ENCODE results near the gene PAK3.

PAK3 gene

GRCh38 chrX:111102636-111103035 is 6.6 kb downstream of the PAK3 start:
- Histone ChIP-seq H3K27ac (ENCODE audit: low read length) (no peak overlapping the region), H3K9ac (ENCODE audit: low read depth, low read length) (no peak overlapping the region), H3K36me3 (ENCODE audit: insufficient read depth, low read depth, low read length) (peaks cover 28% of the 10 kb centered on the region), H3K27me3 (ENCODE audit: insufficient read depth, low read length) (no peaks in the 10 kb centered on the region), H3K4me3 (ENCODE audit: low read length) (no peak overlapping the region), H3K4me1 (ENCODE audit: insufficient read depth, low read length) (peaks cover 4% of the 10 kb centered on the region; the same call in 1 of the 2 replicates), H3K9me3 (ENCODE audit: insufficient read depth, low read depth, low read length) (no peaks in the 10 kb centered on the region)

DNA sequence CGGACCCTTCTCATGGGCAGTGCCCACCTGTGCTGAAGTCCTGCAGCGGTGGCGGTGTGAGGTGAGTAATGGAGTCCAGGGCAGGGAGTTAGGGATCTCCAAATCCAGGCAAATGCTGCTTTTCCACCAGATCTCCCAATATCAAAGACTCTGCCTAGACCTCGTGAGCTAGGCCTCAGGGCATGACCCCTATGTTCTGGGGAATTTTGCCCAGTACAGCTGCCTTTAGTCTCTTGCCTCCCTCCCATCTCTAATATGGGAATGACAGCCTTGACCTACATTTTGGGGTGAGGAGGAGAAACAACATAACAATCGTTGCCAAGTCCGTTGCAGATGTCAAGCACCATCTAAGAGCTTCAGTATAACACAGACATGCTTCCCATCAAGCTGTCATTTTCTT is 7.3 kb downstream of the PAK3 start:
- Histone ChIP-seq H3K36me3 (ENCODE audit: insufficient read depth, low read depth, low read length) (peaks cover 28% of the 10 kb centered on the region), H3K9ac (ENCODE audit: low read depth, low read length) (no peak overlapping the region), H3K27ac (ENCODE audit: low read length) (no peak overlapping the region), H3K4me3 (ENCODE audit: low read length) (no peak overlapping the region), H3K4me1 (ENCODE audit: insufficient read depth, low read length) (no peaks in the 10 kb centered on the region; the same call in 1 of the 2 replicates), H3K27me3 (ENCODE audit: insufficient read depth, low read length) (no peaks in the 10 kb centered on the region), H3K9me3 (ENCODE audit: insufficient read depth, low read depth, low read length) (no peaks in the 10 kb centered on the region)

- H3K27me3 ChIP-seq (ENCODE audit: insufficient read depth, low read length), result no peaks in the 10 kb centered on the region
- H3K9ac ChIP-seq (ENCODE audit: low read depth, low read length), result no peak overlapping the region
- H3K4me1 ChIP-seq (ENCODE audit: insufficient read depth, low read length), result no peaks in the 10 kb centered on the region
- H3K27ac ChIP-seq (ENCODE audit: low read length), result no peak overlapping the region
- H3K36me3 ChIP-seq (ENCODE audit: insufficient read depth, low read depth, low read length), result peaks cover 12% of the 10 kb centered on the region; the same call in 1 of the 2 replicates
- no peaks in the 10 kb centered on the region for H3K9me3 ChIP-seq (ENCODE audit: insufficient read depth, low read depth, low read length)
- H3K4me3 ChIP-seq (ENCODE audit: low read length), result no peak overlapping the region
Observed at GRCh38 chrX:111110098-111110775, 14.2 kb downstream of the PAK3 start.

- H3K9me3 ChIP-seq (ENCODE audit: insufficient read depth, low read depth, low read length), result no peaks in the 10 kb centered on the region
- H3K36me3 ChIP-seq (ENCODE audit: insufficient read depth, low read depth, low read length), result no peaks in the 10 kb centered on the region
- H3K9ac ChIP-seq (ENCODE audit: low read depth, low read length), result no peak overlapping the region
- H3K27me3 ChIP-seq (ENCODE audit: insufficient read depth, low read length), result no peaks in the 10 kb centered on the region
- no peak overlapping the region for H3K27ac ChIP-seq (ENCODE audit: low read length)
- no peaks in the 10 kb centered on the region for H3K4me1 ChIP-seq (ENCODE audit: insufficient read depth, low read length)
- H3K4me3 ChIP-seq (ENCODE audit: low read length), result no peak overlapping the region
Observed at GRCh38 chrX:111114806-111115205, 18.8 kb downstream of the PAK3 start.

DNA sequence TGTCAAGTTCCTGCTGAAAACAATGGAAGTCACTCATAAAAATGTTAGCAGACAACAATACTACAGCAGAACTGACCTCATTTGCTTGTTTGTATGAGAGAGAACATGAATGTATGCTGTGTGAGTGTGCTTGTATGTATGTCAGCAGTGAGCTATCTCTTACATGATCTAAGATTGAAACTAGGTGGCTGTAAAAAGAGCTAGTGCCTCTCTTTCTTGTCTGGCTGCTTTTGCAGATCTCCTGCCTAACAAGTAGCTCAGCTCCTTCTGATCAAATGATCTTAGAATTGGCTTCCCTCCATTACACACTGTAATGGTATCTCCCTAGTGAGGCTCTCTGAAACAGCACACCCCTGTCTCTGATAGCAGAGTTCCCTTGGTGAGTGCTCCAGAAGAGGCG is 20.7 kb downstream of the PAK3 start:
- Histone ChIP-seq H3K4me1 (ENCODE audit: insufficient read depth, low read length) (no peaks in the 10 kb centered on the region), H3K27me3 (ENCODE audit: insufficient read depth, low read length) (no peaks in the 10 kb centered on the region), H3K9me3 (ENCODE audit: insufficient read depth, low read depth, low read length) (no peaks in the 10 kb centered on the region), H3K36me3 (ENCODE audit: insufficient read depth, low read depth, low read length) (no peaks in the 10 kb centered on the region), H3K4me3 (ENCODE audit: low read length) (no peak overlapping the region), H3K27ac (ENCODE audit: low read length) (no peak overlapping the region), H3K9ac (ENCODE audit: low read depth, low read length) (no peak overlapping the region)

DNA sequence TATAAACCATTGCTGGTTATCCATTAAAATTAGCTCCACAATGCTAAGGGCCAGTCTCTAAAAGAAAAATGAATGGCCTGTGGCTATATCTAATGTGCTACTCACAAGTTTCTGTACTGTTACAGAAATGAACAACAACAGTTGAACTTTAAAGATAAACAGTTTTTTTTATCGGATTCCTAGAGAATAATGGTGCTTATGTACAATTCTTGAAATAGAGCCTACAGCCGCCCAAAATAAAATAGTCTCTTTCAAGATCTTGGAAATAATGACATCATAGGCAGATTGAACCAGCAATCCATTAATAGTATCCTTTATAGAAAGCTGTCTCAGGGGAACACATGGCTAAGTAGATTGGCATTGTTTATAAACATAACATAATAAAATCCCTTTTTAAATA is 23.4 kb downstream of the PAK3 start:
- no peaks in the 10 kb centered on the region for H3K9me3 ChIP-seq (ENCODE audit: insufficient read depth, low read depth, low read length)
- H3K36me3 ChIP-seq (ENCODE audit: insufficient read depth, low read depth, low read length), result peaks cover 5% of the 10 kb centered on the region; the same call in 1 of the 2 replicates
- H3K9ac ChIP-seq (ENCODE audit: low read depth, low read length), result no peak overlapping the region
- H3K4me1 ChIP-seq (ENCODE audit: insufficient read depth, low read length), result no peaks in the 10 kb centered on the region
- H3K4me3 ChIP-seq (ENCODE audit: low read length), result no peak overlapping the region
- no peaks in the 10 kb centered on the region for H3K27me3 ChIP-seq (ENCODE audit: insufficient read depth, low read length)
- no peak overlapping the region for H3K27ac ChIP-seq (ENCODE audit: low read length)

GRCh38 chrX:111123125-111123524 is 27.1 kb downstream of the PAK3 start:
- Histone ChIP-seq H3K9me3 (ENCODE audit: insufficient read depth, low read depth, low read length) (no peaks in the 10 kb centered on the region), H3K4me1 (ENCODE audit: insufficient read depth, low read length) (no peaks in the 10 kb centered on the region), H3K27ac (ENCODE audit: low read length) (no peak overlapping the region), H3K4me3 (ENCODE audit: low read length) (no peak overlapping the region), H3K36me3 (ENCODE audit: insufficient read depth, low read depth, low read length) (peaks cover 13% of the 10 kb centered on the region; the same call in 1 of the 2 replicates), H3K27me3 (ENCODE audit: insufficient read depth, low read length) (no peaks in the 10 kb centered on the region), H3K9ac (ENCODE audit: low read depth, low read length) (no peak overlapping the region)

GRCh38 chrX:111123606-111124179 is 27.7 kb downstream of the PAK3 start:
- Histone ChIP-seq H3K9ac (ENCODE audit: low read depth, low read length) (no peak overlapping the region), H3K9me3 (ENCODE audit: insufficient read depth, low read depth, low read length) (no peaks in the 10 kb centered on the region), H3K36me3 (ENCODE audit: insufficient read depth, low read depth, low read length) (peaks cover 13% of the 10 kb centered on the region; the same call in 1 of the 2 replicates), H3K27me3 (ENCODE audit: insufficient read depth, low read length) (no peaks in the 10 kb centered on the region), H3K27ac (ENCODE audit: low read length) (no peak overlapping the region), H3K4me1 (ENCODE audit: insufficient read depth, low read length) (no peaks in the 10 kb centered on the region), H3K4me3 (ENCODE audit: low read length) (no peak overlapping the region)

GRCh38 chrX:111124418-111124817 is 28.4 kb downstream of the PAK3 start:
- Histone ChIP-seq H3K27ac (ENCODE audit: low read length) (no peak overlapping the region), H3K36me3 (ENCODE audit: insufficient read depth, low read depth, low read length) (peaks cover 13% of the 10 kb centered on the region; the same call in 1 of the 2 replicates), H3K4me3 (ENCODE audit: low read length) (no peak overlapping the region), H3K4me1 (ENCODE audit: insufficient read depth, low read length) (no peaks in the 10 kb centered on the region), H3K27me3 (ENCODE audit: insufficient read depth, low read length) (no peaks in the 10 kb centered on the region), H3K9ac (ENCODE audit: low read depth, low read length) (no peak overlapping the region), H3K9me3 (ENCODE audit: insufficient read depth, low read depth, low read length) (no peaks in the 10 kb centered on the region)

- Histone ChIP-seq H3K36me3 (ENCODE audit: insufficient read depth, low read depth, low read length) (peaks cover 13% of the 10 kb centered on the region; the same call in 1 of the 2 replicates), H3K4me3 (ENCODE audit: low read length) (no peak overlapping the region), H3K9me3 (ENCODE audit: insufficient read depth, low read depth, low read length) (no peaks in the 10 kb centered on the region), H3K4me1 (ENCODE audit: insufficient read depth, low read length) (no peaks in the 10 kb centered on the region), H3K27me3 (ENCODE audit: insufficient read depth, low read length) (no peaks in the 10 kb centered on the region), H3K27ac (ENCODE audit: low read length) (no peak overlapping the region), H3K9ac (ENCODE audit: low read depth, low read length) (no peak overlapping the region)
Observed at GRCh38 chrX:111127038-111127437, 31.0 kb downstream of the PAK3 start.

- H3K9me3 ChIP-seq (ENCODE audit: insufficient read depth, low read depth, low read length), result no peaks in the 10 kb centered on the region
- no peaks in the 10 kb centered on the region for H3K4me1 ChIP-seq (ENCODE audit: insufficient read depth, low read length)
- peaks cover 3% of the 10 kb centered on the region; the same call in 1 of the 2 replicates for H3K36me3 ChIP-seq (ENCODE audit: insufficient read depth, low read depth, low read length)
- no peak overlapping the region for H3K4me3 ChIP-seq (ENCODE audit: low read length)
- H3K9ac ChIP-seq (ENCODE audit: low read depth, low read length), result no peak overlapping the region
- no peaks in the 10 kb centered on the region for H3K27me3 ChIP-seq (ENCODE audit: insufficient read depth, low read length)
- no peak overlapping the region for H3K27ac ChIP-seq (ENCODE audit: low read length)
Observed at GRCh38 chrX:111129921-111130320, 33.9 kb downstream of the PAK3 start.

DNA sequence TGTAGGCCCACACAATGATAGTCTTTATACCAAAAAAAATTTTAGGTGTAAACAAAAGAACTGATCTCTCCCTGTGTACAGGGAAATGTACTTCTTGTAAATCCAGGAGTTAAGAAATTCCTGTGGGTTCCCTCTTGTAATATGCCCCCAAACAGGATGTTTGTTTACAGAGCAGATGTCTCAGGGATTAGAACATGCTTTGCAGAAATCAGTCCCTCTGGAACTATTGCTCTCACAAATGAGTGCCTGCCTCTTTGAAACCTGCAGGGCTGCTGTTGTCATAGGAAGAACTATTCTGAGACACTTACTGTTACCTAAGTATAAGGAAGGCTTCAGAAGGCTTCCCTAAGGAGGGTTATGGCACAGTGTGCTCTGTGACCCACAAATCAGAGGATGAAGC is 35.6 kb downstream of the PAK3 start:
- no peaks in the 10 kb centered on the region for H3K27me3 ChIP-seq (ENCODE audit: insufficient read depth, low read length)
- no peaks in the 10 kb centered on the region for H3K9me3 ChIP-seq (ENCODE audit: insufficient read depth, low read depth, low read length)
- H3K27ac ChIP-seq (ENCODE audit: low read length), result no peak overlapping the region
- no peaks in the 10 kb centered on the region for H3K36me3 ChIP-seq (ENCODE audit: insufficient read depth, low read depth, low read length)
- no peaks in the 10 kb centered on the region for H3K4me1 ChIP-seq (ENCODE audit: insufficient read depth, low read length)
- no peak overlapping the region for H3K4me3 ChIP-seq (ENCODE audit: low read length)
- no peak overlapping the region for H3K9ac ChIP-seq (ENCODE audit: low read depth, low read length)
